ENCODE measurements around the gene CEP128.

Gene CEP128

DNA sequence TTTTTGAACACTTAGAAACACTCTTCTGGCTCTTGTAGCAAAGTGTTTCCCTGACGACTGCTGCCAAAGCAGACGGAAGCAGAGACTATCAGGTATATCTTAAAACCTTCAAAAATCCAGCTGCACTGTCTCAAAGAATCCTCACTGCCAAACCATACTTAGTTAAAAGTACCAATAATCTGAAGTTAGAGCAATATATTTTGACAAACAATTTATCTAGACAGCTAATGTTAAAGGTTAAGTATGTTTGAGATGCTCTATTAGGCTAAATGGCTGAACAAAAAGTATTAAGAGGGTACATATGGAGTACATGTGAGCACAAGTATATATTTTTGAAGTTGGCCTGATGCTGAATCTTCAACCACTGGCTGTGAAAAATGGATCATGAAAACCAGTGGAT, 398.3 kb downstream of the CEP128 start:
- DNase-seq (ENCODE audit: low read depth): no peak

DNA sequence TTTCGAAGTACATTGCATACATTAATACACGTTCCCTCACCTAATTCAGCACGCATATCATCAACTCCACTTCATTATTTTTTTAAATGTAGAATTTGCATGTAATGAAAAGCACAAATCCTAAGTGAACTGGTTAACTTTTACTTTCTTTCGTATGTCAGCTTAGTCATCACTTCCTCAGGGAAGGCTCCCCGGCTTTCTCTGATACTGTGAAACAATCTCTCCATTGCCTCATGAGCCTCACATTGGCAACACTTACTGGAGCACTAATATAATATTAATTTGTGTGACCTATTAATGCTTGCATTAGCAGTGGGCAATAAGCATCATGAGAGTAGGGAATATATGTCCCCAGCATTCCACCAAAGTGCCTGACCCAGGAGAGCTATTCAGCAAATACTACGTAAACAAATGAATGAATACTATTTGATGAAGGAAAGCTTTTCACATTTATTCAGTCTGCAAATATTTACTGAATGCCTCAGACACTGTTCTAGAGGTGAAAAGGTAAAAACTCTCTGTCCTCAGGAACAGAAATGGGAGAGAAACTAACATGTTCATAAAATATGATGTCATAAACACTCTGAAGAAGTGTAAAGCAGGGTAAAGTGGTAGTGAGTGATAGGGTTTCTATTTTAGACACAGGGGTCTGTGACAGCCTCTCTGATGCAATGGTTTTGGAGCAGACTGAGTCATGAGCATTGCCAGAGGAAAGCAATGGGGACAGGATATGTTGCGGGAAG, 402.7 kb downstream of the CEP128 start:
- DNase-seq (ENCODE audit: low read depth): no peak

DNA sequence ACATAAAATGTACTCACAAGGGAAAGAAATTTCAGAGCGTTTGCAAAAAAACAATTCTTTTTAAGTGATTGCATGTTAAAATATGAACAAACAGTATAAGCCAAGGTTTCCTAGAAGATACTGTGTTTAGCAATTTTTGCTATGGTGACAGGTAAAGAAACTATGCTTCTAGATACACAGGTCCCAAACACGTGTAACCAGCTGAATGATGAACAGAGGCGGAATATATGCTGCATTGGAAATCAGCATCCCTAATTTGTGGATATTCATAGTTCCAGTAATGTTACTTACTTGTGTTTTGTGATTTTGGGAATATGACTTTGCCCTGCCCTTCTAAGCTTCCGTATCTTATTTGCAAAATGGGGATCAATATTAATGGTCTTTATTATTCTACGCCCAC, 403.9 kb downstream of the CEP128 start:
- DNase-seq (ENCODE audit: low read depth): no peak

DNA sequence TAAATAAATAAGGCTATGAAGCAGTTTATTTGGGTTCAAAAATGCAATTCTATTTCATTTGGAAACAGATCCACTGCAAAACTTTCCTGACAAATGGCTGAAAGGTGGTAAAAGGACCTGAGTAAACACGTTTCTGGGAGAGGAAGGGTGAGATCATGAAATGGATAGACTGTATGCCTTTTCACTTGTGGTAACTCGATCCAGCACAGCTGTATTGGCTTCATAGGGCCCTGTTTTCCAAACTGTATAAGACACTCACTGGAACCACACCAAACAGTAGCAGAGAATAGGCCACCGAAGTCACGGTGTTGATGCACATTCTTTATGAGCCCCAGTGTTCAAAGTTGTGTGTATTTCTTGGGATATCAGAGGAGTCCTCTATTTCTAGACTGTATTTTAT, 405.1 kb downstream of the CEP128 start:
- DNase-seq (ENCODE audit: low read depth): no peak

DNA sequence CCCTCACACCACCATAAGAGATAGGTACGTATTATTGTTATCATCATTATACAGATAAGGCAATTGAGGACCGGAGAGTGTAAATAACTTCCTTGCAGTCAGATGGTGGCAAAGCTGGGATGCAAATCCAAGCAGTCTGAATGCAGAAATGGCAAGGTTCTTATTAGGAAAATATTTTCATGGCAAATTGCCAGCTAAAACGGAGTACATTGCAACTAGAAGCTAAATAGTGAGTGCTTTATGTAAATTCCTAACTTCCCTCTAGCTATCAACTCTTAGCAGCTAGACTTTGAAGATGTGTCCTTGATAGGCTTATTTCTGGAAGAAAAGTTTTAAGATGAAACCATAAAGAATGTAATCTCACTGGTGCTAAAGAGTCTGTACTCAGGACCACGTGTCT, 406.4 kb downstream of the CEP128 start:
- DNase-seq (ENCODE audit: low read depth): no peak

DNA sequence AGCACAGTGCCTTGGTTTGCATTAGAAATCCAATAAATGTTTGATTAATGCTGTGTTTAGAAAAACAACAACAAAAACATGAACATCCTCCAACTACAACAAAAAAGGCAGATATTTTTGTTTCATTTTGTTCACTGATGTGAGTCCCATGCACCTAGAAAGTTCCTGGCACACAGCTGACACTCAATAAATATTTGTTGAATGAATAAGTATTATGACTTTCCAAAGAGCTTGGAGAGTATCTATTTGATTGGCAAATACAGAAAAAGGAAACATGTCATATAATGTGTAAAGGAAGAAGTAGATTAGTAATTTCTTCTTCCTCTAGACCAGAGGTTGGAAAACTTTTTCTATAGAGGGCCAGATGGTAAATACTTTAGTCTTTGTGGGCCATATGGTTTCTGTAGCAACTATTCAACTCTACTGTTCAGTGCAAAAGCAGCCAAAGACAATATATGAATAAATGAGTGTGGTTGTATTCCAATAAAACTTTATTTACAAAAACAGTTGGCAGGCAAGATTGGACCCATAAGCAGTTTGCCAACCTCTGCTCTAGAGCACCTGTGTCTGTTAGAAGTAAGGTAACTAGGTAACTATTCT, 417.9 kb downstream of the CEP128 start:
- DNase-seq (ENCODE audit: low read depth): no peak

DNA sequence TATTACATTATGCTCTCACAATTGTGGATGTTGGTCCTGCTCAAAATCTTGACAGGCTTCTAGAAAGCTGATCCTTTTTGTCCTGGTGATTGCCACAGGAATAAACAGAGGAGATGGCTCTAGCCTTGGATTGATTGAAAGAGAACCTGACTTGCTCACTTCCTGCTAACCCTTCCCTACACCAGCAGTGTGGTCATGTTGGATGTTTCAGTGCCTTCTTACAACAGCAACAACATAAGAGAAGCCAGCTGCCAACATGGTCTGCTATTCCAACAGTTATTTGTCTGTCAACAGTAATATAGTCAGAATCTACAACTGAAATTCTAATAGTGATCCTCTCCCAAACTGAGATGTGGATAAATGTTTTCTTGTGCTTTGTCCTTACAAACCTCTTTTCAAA, 418.6 kb downstream of the CEP128 start:
- DNase-seq (ENCODE audit: low read depth): no peak

DNA sequence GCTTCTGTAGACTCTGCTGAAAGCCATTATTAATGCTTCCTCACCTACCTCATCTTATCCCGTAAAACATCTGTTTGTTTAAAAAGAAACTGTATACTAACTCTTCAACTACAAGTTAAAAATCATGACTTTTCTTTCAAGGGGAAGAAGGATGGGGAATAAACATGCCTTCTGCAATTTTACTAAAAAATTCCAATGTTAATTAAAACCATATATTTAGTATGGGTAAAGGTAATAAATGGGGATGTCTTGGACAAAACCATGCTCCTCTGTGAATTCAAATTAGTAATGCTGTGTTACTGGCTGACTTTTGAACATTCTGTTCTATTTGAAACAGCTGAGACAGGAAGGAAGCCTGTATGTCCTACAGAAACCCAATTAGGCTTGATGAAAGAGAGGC, 419.1 kb downstream of the CEP128 start:
- DNase-seq (ENCODE audit: low read depth): no peak

DNA sequence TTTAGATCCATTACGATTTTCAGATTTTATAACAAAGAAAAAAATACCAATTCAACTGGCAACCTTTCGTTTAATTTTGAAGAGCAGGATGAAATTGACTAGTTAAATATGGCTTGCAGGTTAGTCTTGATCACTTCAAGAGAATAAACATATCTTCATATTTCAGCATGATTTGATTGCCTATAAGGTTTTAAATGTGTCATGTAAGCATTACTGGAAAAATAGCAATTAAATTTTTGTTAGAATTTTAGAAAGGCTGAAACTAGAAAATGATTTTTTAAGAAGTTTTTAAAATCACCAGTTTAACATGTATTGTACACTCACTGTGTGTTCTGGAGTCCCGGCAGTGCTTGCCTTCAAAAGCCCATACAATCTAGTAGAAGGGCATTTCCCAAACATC, 420.1 kb downstream of the CEP128 start:
- no peak for DNase-seq (ENCODE audit: low read depth)

DNA sequence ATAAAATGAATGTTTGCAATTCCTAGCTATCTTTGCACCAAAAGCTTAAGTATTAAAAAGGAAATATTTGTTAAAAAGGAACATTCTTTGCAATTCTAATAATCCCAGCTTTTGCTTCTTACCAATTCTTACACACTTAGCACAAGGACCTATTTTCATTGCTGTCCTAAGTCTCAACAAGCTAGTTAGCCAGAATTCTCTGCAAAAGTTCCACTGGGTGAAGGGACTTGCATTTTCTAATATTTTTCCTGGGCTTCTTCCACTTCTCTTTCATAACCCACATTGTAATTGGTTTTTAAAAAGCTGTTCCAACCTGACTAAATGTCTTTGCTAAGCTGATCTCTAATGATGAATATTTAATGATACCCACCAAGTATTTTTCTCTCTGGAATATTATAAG, 422.5 kb downstream of the CEP128 start:
- no peak for DNase-seq (ENCODE audit: low read depth)

DNA sequence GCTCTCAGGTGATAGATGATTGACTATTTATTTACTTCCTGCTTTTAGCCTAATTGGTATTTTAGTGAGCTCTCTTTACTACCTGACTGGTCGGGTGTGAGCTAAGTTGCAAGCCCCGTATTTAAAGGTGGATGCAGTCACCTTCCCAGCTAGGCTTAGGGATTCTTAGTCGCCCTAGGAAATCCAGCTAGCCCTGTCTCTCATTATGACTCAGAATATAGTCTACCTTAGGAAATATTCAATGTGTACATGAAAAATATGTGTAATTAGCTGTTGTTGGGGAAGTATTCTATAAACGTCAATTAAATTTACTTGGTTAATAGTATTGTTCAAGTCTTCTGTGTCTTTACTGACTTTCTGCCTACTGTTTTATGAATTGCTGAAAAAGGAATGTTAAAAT, 423.4 kb downstream of the CEP128 start:
- no peak for DNase-seq (ENCODE audit: low read depth)

DNA sequence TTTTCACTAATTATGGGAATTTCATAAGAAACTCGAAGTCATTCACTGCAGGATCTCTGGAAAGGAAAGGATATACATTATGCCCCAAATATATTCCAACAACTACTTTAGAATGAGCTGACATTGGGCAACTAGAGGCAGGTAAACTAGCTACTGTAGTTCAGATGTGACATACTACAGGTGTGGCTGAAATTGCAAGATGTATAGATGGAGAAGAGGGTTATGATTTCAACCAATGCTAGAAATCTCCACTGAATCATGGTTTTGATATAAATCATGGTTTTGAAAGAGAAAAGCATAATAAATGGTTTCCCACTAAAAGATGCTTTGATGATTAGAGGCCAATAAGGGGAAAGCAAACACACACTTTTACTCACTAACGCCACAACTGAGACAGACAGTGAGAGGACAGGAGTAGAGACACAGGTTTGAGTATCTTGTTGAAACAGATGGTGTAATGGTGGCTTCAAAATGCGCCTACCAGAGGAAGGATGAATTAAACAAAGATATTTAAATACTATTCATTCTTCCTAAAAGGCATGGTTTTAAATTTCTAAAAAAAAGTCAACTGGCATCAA, 434.2 kb downstream of the CEP128 start:
- DNase-seq (ENCODE audit: low read depth): no peak

DNA sequence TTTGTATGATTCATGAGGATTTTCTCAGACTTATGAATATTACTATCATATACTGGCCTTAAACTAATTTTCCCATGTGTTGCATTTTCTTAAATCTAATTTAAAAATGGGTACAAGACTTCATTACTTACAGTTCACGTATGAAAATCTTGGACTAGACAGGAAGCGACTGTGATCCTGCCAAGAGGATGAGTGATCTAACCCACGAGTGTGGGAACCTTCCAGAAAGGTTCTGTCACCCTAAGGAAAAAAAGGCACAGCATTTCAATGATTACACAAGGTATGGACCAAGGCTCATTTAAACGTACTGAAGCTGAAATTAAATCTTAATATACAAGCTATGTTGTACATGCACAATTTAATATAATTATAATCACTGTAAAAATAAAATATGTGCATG, 436.8 kb downstream of the CEP128 start:
- no peak for DNase-seq (ENCODE audit: low read depth)

DNA sequence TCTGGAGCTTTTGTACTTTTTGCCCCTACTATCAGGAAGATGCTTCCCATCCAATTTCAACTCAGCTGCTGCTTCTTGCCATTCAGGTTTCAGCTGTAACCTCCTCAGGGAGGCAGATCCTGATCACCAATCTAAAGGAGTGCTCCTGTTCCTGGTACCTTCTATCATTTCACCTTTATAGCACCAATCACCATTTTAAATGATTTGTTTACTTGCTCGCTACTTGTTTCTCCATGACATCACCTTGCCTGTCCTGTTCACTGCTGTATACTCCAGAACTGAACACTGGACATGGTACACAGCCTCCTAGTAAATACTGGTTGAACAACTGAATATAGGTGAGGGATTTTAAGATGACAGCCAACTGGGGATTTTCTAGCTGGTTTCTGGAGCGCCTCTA, 443.0 kb downstream of the CEP128 start:
- DNase-seq (ENCODE audit: low read depth): no peak

DNA sequence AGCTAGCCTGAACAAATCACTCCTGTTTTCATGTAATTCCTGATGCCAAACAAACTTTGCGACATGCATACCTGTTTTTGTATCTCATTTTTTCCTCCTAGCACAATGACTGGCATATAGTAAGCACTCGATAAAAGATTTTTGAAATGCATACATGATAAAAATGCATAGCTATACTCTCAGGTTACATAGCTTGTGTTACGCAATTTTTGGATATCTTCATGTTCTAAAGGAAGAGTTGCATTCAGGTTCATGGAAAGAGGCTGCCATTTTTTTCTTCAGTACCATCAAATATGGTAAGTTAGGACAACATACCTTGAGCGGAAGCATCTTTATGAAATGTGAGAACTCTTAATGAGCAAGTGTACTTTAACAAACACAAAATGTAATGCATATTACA, 445.4 kb downstream of the CEP128 start:
- DNase-seq (ENCODE audit: low read depth): no peak

DNA sequence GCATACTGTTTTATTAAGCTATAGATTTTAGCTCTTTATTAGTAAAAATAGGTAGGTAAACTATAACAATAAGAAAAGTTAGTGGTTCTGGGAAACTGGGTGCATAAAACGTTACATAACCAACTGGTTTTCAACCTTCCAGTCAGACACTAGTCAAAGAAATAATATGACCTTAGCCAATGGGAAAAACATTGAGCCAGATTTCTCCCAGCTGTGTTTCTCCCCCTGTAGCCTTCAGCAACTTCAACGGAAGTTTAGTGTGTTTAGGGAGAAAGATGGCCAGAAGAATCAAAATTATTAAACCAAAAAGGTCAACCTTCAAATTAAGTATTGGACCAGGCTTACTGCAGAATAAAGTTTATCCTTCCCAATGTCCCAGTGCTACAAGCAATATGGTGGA, 446.8 kb downstream of the CEP128 start:
- DNase-seq (ENCODE audit: low read depth): no peak

DNA sequence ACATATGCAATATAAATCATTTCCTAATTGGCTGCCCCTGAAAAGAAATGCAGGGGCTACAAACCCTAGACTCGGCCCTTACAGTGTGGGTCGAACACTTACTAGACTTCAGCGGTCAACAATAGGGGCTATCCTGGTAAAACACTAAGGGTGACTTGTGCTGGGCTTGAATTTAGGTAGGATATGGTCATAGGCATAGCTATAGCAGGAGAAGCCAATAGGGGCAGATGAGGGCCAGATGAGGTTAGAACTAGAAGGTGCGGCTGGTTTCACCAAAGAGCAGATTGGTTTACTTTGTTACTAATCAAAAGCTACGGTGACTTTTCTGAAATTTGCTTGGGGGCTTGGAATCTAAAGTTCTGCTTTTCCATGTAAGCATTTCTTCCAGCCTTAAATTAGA, 447.9 kb downstream of the CEP128 start:
- no peak for DNase-seq (ENCODE audit: low read depth)

DNA sequence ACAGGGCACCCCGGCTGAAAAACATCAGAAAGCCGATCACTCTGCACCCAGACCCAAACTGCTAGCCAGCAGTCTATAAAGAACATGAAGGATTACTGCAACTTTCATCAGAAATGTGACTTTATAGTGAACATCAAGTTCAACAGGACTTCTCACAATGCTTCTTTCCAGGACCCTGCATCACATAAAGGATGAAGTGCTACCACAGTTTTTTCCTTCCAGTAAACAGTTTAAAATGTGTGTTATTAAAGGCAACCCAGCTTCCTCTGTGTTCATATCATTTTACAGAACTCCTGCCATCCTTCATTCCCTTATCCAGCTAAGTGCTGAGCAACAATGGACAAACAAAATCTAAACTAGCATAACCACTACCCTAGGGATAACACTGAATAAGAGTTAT, 449.9 kb downstream of the CEP128 start:
- no peak for DNase-seq (ENCODE audit: low read depth)

DNA sequence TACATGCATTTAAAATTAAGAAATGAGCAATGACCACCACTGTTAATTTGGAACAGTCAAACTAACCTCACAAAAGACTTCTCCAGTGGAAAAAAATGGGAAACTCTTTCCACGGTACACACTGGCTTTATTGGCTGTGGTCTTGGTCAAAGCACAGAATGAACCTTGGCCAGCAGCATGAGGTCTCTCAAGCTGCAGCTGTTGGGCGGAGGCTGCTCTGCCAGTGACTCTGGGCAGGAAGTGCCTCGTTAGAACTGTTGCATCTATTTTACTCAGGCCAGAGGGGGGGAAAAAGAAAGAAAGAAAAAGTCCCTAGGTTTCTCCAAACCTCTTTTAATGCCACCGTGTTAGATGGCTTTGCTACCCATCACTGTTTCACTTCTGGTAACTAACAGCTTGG, 450.4 kb downstream of the CEP128 start:
- DNase-seq (ENCODE audit: low read depth): no peak

DNA sequence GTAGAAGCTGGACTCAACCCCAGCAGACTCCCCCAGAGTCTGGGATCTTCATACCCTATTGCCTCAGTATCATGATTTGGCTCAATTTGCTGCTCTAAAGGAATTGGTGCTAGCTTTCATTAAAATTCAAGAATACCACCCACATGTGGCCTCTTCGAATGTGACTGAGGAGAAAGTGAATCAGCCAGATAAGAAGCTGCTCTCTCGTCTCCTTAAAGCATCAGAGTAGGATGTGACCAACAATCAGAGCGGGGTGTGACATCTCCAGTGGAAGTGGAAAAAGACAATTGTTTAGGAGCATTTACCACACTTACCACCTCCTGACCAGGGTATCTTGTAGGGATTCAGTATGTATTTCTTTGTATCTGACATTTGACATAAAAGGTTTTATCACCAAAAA, 452.0 kb downstream of the CEP128 start:
- no peak for DNase-seq (ENCODE audit: low read depth)

DNA sequence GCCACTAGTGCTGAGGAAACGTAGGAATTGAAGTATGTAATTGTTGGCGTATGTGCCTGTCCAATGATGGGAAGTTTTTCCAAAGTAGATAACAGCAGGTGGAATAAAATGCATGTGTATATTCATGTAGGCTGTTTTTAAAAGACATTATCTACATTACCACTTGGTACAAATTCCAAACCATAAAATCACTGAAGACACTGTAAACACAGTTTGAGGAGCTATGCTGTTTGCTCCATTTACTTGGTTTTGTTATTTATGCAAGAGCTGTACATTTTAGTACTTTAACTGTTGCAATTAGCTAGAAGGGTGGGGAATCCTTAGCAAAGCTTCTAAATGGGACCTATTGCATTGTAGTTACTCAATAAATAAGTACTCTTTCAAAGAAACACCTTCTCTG, 455.8 kb downstream of the CEP128 start:
- DNase-seq (ENCODE audit: low read depth): no peak

DNA sequence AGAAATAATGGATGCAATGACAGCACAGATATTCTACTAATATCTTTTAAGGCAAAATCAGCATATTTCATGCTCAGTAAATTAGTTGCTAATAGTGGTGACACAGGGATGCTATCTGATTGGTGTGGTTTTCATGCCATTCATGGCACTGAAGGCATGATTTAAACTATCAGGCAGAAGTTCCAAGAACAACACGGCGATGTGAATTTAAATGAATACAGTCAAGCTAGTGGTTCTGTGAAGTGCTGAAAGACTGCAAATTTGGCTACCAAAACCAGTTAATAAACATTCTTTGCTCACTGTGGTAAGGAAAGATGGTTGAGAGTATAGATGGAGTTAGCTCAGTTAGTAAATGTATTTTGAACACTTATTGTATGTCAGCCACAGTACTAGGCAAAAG, 458.2 kb downstream of the CEP128 start:
- DNase-seq (ENCODE audit: low read depth): no peak

DNA sequence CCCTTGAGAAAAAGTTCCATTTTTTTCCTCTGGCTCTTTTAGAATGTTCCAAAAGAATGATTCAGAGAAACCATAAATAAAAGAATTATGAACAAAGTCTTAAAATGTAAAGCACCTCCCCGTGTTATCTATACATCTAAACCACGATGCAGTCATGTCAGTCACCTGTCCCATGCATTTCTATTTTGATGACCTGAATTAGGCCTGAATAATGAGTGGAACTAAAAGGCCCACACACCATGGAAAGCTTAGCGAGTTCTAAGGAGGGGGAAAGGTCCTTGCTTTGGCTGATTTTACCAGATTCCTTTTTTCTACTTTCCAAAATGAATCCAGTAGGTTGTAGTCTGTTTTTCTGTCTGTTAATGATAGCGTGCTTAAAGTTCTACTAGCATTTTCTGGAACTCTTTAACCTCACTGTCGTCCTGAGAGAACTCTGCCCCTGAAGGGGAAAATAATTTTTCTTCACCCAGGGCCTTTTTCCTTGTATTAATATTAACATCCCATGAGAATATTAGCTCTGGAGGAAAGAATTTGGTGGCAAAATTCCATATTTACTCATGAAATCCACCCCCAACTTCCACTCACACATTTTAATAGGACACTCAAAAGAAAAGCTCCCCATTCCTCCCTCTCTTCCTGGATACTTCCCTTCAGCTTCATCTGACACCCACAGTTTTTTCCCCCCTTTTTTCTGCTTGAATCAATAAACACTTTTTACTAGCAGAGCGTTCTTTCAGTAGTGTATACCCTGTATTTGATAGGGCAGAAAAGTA, 464.0 kb downstream of the CEP128 start:
- DNase-seq (ENCODE audit: low read depth): no peak
